Skeletal muscle satellite cell (primary cell): Measurements from ENCODE around the gene RFTN1.

Source experiments
- H3K27me3 ChIP-seq: 2 replicates; pipeline ENCODE4 v1.7.0; 2013; ENCODE audit warnings: low read length; ENCODE audit not compliant: control insufficient read depth, insufficient read depth
- H3K36me3 ChIP-seq: 2 replicates; pipeline ENCODE4 v1.7.0; 2013; ENCODE audit warnings: mild to moderate bottlenecking, control low read depth, low read length; ENCODE audit not compliant: insufficient read depth
- H3K4me1 ChIP-seq: 2 replicates; pipeline ENCODE4 v1.7.0; 2013; ENCODE audit warnings: low read length; ENCODE audit not compliant: control insufficient read depth, insufficient read depth
- H3K4me2 ChIP-seq: 2 replicates; pipeline ENCODE4 v1.7.0; 2013; ENCODE audit warnings: mild to moderate bottlenecking, low read length
- H3K4me3 ChIP-seq: 2 replicates; pipeline ENCODE4 v1.7.0; 2013; ENCODE audit warnings: low read length
- H3K9ac ChIP-seq: 2 replicates; pipeline ENCODE4 v1.7.0; 2013; ENCODE audit warnings: mild to moderate bottlenecking, low read depth, low read length, moderate library complexity
- H3K9me3 ChIP-seq: replicated peaks from 2 replicates; pipeline ENCODE4 v1.7.0; 2013; ENCODE audit warnings: mild to moderate bottlenecking, control low read depth, low read length

Gene RFTN1

GRCh38 chr3:16503191-16503776 is 10.2 kb downstream of the RFTN1 start:
- Histone ChIP-seq H3K4me2 (no peak overlapping the region), H3K27me3 (no peaks in the 10 kb centered on the region), H3K4me3 (no peak overlapping the region), H3K9me3 (no peaks in the 10 kb centered on the region), H3K36me3 (peaks cover 26% of the 10 kb centered on the region), H3K9ac (no peak overlapping the region), H3K4me1 (no peaks in the 10 kb centered on the region)

DNA sequence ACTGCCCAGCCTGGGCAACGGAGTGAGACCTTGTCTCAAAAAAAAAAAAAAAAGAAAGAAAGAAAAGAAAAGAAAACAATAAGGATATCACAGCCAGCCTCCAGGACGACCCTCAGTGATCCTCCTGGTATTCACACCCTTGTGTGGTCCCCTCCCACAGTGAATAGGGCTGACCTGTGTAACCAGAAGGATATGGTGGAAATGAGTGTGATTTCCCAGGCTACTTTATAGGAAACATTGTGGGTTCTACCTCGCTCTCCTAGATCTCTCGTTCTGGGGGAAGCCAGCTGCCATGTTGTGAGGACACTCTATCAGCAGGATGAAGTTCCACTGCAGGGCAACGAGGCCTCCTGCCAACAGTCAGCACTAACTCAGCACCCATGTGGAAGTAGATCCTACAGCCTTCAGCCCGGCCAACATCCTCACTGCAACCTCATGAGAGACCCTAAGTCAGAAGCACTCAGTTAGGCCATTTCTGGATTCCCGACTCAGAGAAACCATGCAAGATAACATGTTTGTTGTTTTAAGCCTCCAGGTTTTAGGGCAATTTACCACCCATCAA is 11.1 kb downstream of the RFTN1 start:
- no peaks in the 10 kb centered on the region for H3K4me1 ChIP-seq
- H3K27me3 ChIP-seq = no peaks in the 10 kb centered on the region
- no peak overlapping the region for H3K9ac ChIP-seq
- H3K4me2 ChIP-seq = no peak overlapping the region
- no peaks in the 10 kb centered on the region for H3K9me3 ChIP-seq
- H3K4me3 ChIP-seq = no peak overlapping the region
- peaks cover 26% of the 10 kb centered on the region for H3K36me3 ChIP-seq

GRCh38 chr3:16501376-16501775 is 12.1 kb downstream of the RFTN1 start:
- H3K4me1 ChIP-seq = no peaks in the 10 kb centered on the region

GRCh38 chr3:16500911-16501310 is 12.6 kb downstream of the RFTN1 start:
- Histone ChIP-seq H3K4me2 (no peak overlapping the region), H3K4me1 (no peaks in the 10 kb centered on the region), H3K9me3 (no peaks in the 10 kb centered on the region), H3K36me3 (peaks cover 18% of the 10 kb centered on the region), H3K9ac (no peak overlapping the region), H3K4me3 (no peak overlapping the region), H3K27me3 (no peaks in the 10 kb centered on the region)

More at GRCh38 chr3:16501376-16501775, 12.1 kb downstream of the RFTN1 start:
- Histone ChIP-seq H3K4me2 (no peak overlapping the region), H3K4me3 (no peak overlapping the region), H3K27me3 (no peaks in the 10 kb centered on the region), H3K36me3 (peaks cover 22% of the 10 kb centered on the region), H3K9me3 (no peaks in the 10 kb centered on the region), H3K9ac (no peak overlapping the region)

DNA sequence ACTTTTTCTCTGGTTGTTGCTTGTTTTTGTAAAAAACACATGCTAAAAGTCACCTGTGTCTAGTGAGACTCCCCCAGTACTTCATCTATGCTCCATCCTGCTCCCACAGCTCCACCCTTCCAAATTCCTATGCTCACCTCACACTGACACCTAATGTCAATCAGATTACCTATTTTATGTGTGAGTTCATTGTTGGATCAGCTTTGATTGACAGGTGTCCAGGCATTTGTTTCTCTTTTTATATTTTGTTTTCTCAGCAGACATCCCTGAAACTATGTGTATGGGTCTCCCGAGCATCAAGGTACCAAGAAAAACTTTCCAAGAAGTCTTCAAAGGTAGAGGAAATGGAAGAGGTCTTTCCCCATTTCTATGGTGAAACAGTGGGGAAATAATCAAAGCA is 13.4 kb downstream of the RFTN1 start:
- Histone ChIP-seq H3K4me2 (no peak overlapping the region), H3K36me3 (peaks cover 11% of the 10 kb centered on the region), H3K9ac (no peak overlapping the region), H3K4me3 (no peak overlapping the region), H3K27me3 (no peaks in the 10 kb centered on the region), H3K4me1 (no peaks in the 10 kb centered on the region), H3K9me3 (no peaks in the 10 kb centered on the region)

DNA sequence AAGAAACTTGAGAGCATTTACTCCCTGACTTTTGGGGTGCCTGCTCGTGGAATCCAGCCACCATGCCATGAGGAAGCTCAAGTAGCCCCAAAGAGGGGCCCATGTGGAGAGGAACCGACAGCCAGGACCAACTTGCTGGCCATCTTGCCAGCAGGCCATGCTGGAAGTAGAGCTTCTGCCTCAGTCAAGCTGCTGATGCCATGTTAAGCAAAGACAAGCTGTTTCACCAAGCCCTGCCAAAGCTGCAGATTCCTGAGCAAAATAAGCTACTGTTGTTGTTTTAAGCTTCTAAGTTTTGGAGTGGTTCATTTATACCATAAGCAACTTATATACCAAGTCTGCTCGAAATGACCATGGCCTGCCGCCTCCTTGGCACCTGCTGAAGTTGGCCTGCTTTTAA is 14.1 kb downstream of the RFTN1 start:
- Histone ChIP-seq H3K27me3 (no peaks in the 10 kb centered on the region), H3K9ac (no peak overlapping the region), H3K9me3 (no peaks in the 10 kb centered on the region), H3K4me1 (no peaks in the 10 kb centered on the region), H3K4me3 (no peak overlapping the region), H3K4me2 (no peak overlapping the region), H3K36me3 (peaks cover 10% of the 10 kb centered on the region)

GRCh38 chr3:16498130-16498890 is 15.2 kb downstream of the RFTN1 start:
- H3K36me3 ChIP-seq = peaks cover 10% of the 10 kb centered on the region
- H3K9me3 ChIP-seq = no peaks in the 10 kb centered on the region
- H3K9ac ChIP-seq = no peak overlapping the region
- H3K4me2 ChIP-seq = no peak overlapping the region
- H3K27me3 ChIP-seq = no peaks in the 10 kb centered on the region
- no peak overlapping the region for H3K4me3 ChIP-seq
- H3K4me1 ChIP-seq = no peaks in the 10 kb centered on the region

- no peak overlapping the region for H3K4me3 ChIP-seq
- no peaks in the 10 kb centered on the region for H3K9me3 ChIP-seq
- no peak overlapping the region for H3K9ac ChIP-seq
- no peaks in the 10 kb centered on the region for H3K27me3 ChIP-seq
- no peak overlapping the region for H3K4me2 ChIP-seq
- peaks cover 17% of the 10 kb centered on the region for H3K36me3 ChIP-seq
- no peaks in the 10 kb centered on the region for H3K4me1 ChIP-seq
Measured at GRCh38 chr3:16496408-16497222, 16.9 kb downstream of the RFTN1 start.

GRCh38 chr3:16496008-16496407 is 17.5 kb downstream of the RFTN1 start:
- Histone ChIP-seq H3K4me2 (no peak overlapping the region), H3K4me1 (no peaks in the 10 kb centered on the region), H3K9ac (no peak overlapping the region), H3K9me3 (no peaks in the 10 kb centered on the region), H3K4me3 (no peak overlapping the region), H3K36me3 (peaks cover 23% of the 10 kb centered on the region), H3K27me3 (no peaks in the 10 kb centered on the region)

DNA sequence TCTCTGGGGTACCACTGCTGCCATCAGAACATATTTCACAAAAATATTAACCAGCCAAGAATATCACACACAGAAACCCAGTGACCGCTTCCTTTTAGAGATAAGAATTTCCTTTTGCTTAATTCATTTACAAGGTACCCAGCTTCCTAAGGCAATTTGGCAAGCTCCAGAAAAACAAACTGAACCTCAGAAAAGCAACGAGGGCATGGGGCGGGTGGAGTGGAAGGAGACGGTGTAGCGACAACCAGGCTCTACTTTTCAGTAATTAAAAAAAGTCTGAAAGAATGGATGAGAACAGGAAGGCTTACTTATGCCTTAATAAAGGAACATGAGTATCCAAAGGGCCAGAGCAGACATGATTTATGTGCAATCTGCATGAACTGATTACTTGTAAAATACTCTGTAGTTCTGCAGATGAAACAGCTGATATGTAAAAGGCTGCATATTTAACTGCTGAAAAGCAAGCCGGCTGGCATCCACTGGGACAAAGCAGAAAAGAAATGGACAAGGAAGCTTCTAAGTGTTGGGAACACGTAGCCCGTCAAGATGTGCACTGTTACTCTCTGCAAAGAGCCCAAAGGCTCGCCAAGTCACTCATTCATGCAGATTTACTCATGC is 18.6 kb downstream of the RFTN1 start:
- Histone ChIP-seq H3K9me3 (no peaks in the 10 kb centered on the region), H3K4me2 (no peak overlapping the region), H3K27me3 (no peaks in the 10 kb centered on the region), H3K4me1 (no peaks in the 10 kb centered on the region), H3K36me3 (peaks cover 17% of the 10 kb centered on the region), H3K9ac (no peak overlapping the region), H3K4me3 (no peak overlapping the region)

GRCh38 chr3:16494094-16494493 is 19.4 kb downstream of the RFTN1 start:
- no peak overlapping the region for H3K4me3 ChIP-seq
- H3K36me3 ChIP-seq = peaks cover 15% of the 10 kb centered on the region
- no peaks in the 10 kb centered on the region for H3K4me1 ChIP-seq
- H3K9me3 ChIP-seq = no peaks in the 10 kb centered on the region
- H3K27me3 ChIP-seq = no peaks in the 10 kb centered on the region
- no peak overlapping the region for H3K4me2 ChIP-seq
- H3K9ac ChIP-seq = no peak overlapping the region
